GM10266 (cell line): ENCODE measurements around the gene AMPD2.
A peak's percentile ranks its signal among the peaks of the same experiment; 100 is the strongest.

Experiments
- DNase-seq: peaks from one replicate; pipeline ENCODE4 v3.0.0; 2012; ENCODE audit errors: extremely low spot score
- TF ChIP-seq, protein P1 (sequence below): IDR thresholded peaks from 2 replicates; pipeline ENCODE4 v1.5.1; 2012; ENCODE audit warnings: mild to moderate bottlenecking, low read depth; ENCODE audit not compliant: control insufficient read depth, insufficient read depth; ENCODE audit errors: missing control alignments

AMPD2 gene

DNA sequence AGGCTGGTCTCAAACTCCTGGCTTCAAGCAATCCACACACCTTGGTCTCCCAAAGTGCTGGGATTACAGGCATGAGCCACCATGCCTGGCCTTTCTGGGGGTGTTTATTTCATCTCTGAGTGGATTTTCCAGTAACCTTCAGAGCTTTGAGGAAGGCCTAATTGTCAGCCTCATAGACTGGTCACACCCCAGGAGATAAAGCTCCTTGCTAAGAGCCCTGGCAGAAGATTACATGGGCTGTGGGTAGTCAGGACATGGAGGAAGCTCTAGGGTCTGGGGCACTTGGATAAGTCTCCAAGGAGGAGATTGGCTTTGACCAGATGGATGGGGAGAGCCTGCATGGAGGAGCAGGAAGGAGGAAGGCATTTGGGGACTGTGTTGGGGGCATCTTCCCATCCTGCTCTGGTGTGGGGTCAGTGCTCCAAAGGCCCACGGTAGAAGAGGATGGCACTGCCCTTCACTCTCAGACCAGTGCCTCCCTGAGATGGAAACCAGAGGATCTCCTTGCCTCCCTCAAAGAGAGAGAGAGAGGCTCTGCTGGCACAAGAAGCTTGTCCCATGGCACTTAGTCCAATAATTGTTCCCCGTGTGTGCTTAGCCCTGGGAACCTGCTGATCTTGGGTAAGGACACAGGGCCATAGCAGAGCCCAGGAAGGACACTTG is 21.6 kb downstream of the AMPD2 start:
- TF ChIP-seq, protein P1, sequence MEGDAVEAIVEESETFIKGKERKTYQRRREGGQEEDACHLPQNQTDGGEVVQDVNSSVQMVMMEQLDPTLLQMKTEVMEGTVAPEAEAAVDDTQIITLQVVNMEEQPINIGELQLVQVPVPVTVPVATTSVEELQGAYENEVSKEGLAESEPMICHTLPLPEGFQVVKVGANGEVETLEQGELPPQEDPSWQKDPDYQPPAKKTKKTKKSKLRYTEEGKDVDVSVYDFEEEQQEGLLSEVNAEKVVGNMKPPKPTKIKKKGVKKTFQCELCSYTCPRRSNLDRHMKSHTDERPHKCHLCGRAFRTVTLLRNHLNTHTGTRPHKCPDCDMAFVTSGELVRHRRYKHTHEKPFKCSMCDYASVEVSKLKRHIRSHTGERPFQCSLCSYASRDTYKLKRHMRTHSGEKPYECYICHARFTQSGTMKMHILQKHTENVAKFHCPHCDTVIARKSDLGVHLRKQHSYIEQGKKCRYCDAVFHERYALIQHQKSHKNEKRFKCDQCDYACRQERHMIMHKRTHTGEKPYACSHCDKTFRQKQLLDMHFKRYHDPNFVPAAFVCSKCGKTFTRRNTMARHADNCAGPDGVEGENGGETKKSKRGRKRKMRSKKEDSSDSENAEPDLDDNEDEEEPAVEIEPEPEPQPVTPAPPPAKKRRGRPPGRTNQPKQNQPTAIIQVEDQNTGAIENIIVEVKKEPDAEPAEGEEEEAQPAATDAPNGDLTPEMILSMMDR = no peak
- DNase-seq = no peak

DNA sequence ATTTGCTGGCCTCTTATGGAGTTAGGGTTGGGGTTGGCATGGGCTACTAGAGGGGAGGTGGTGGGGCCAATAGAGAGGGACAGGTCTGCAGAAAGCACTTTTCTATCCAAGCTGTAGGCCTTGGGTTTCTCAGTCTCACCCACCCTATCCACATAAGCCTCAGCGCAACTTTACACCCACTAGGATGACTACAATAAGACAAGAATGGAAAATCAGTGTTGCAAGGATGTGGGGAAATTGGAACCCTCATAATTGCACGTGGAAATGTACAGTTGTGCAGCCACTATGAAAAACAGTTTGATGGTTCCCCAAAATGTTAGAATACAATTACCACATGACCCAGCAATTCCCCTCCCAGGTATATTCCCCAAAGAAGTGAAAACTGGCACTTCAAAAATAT is 22.2 kb downstream of the AMPD2 start:
- no peak for DNase-seq
- TF ChIP-seq, protein P1 = no peak

DNA sequence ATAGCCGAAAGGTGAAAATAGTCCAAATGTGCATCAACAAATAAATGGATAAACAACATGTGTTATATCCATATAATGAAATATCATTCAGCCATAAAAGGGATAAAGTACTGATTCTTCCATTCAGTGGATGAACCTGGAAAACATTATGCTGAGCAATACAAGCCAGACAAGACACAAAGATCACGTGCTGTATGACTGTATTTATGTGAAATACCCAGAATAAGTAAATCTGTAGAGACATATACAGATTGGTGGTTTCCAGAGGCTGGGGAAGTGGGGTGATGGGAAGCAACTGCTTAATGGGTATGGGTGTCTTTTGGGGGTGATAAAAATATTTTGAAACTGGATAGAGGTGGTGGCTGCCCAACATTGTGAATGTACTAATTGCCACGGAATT is 23.0 kb downstream of the AMPD2 start:
- no peak for DNase-seq
- TF ChIP-seq, protein P1 = no peak

DNA sequence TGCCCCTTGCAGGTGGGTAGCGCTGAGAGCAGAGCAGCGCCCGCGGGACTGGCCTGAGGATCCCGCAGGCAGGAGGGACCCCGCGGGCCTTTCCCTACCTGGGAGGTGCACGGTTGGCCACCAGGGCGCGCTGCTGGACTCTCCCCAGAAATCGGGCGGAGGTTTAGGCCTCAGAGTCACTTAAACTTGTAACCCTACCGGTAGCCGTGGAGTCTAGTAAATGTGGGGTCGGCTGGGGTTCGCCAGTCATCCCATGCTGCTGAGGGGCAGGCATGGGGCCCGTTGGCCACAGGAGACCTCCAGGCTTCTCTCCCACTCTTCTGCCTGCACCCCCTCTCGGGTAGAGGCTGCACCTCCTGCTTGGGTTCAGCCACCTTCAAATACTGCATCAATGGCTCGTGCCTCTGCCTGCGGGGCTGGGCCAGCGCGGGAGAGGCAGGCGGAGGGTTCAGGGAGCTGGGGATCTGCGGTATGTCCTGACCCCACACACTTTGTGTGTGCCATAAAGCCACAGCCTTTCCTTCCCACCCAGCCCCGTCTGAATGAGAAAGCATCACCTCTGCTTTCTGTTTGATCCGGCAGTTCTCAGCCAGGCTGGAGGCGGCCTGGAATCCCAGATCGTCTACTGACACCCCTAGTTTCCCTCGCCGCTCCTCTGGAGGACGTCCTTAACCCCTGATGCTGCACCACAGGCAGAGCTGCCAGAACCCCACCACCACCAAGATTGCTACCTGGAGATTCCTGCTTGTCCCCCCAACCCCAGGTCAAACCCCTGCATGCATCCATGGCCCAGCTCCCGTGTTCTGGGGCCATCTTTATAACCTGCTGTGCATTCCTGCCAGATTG is 24.0 kb downstream of the AMPD2 start:
- DNase-seq = peak; percentile 81
- TF ChIP-seq, protein P1 = peak; percentile 86

DNA sequence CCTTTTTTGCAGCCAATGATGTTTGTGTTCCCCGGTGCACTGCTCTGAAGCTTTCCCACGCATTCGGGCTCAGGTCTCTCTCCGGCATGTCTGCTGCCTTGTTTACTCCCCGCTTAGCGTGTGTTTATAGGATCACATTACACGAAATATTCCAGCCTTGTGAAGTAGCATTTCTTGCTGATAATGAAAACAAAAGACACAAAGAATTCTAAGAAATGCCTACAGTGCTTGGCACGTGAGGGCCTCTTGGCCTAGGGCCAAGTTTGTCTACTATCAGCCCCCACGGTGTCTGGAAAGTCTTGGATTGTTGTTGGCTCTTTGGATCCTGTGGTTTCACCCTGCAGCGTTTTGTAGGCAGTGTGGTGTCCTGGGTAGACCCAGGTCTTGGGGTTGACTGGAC is 25.0 kb downstream of the AMPD2 start:
- no peak for DNase-seq
- TF ChIP-seq, protein P1 = no peak

DNA sequence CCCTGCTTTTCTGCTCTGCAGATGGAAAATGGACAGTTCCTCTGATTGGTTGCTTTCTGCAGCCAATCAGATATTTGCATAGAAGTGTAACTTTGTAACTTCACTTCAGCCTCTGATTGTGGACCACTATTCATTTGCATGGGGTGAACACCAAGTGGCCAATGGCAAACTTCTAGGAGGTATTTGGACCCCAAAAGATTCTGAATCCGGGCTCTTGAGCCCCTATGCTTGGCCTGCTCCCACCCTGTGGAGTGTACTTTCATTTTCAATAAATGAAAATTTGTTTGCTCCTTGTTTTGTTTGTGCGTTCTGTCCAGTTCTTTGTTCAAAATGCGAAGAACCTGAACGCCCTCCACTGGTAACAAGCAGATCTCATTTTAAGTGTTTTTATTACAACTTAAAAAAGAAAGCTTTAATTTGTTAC is 29.9 kb downstream of the AMPD2 start:
- DNase-seq = no peak

DNA sequence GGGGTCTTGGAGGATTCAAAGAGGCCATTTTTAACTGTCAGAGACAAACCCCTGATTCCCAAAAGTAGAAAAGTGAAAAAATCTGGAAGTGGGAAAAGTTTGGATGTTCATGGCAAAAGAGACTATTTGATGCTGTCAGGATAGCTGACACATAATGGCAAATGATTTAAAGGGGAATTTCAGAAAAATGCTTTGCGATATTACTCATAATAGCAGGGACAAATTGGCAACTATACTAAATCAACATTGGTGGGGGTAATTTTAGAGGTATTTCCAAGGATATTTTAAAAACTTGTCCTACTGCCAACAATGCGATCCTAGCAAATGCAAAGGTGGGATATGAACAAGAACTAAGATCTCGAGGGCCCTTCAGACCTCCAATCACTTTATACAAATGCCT is 31.0 kb downstream of the AMPD2 start:
- no peak for DNase-seq
- TF ChIP-seq, protein P1 = no peak

More for the DNA sequence above, 29.9 kb downstream of the AMPD2 start:
- TF ChIP-seq, protein P1 = peak; percentile 34
